Measurements from ENCODE around the gene NRG3. TPM values are rescaled to one million over a fixed set of nuclear protein-coding genes. Genes with fewer than 3 reads are reported as not detected.
"Not testable (repeated sequence)": the region's sequence is repeated elsewhere in the genome, so short reads cannot be mapped to it uniquely, and the experiment has no call there.

NRG3 gene
- total RNA-seq, 4 donors from 2014 or later = under 0.01 to 0.65 (median 0.17) TPM

DNA sequence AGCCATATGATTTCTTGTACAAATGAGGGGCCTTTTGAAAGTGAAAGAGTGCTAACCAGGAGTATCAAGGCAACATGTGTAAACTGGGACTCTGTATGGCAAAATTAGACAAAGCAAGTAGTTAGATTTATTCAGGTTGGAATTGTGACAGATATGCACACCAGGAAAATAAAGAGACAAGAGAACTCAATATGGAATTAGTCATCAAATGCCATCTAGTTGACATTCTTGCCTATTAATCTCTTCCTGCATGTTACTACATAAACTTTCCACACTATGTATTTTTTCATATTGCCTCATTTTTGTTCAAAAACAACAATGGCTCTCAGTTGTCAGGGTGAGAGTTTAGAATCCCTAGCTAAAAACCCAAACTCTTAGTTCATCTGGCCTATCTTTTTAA, 799.0 kb downstream of the NRG3 start:
- H3K4me1 ChIP-seq = no peaks in the 10 kb centered on the region
- intact Hi-C loops (cut with DNase I) = no loop called here
- H3K27ac ChIP-seq (replicated peaks in 1 of 4) = no peak overlapping the region

DNA sequence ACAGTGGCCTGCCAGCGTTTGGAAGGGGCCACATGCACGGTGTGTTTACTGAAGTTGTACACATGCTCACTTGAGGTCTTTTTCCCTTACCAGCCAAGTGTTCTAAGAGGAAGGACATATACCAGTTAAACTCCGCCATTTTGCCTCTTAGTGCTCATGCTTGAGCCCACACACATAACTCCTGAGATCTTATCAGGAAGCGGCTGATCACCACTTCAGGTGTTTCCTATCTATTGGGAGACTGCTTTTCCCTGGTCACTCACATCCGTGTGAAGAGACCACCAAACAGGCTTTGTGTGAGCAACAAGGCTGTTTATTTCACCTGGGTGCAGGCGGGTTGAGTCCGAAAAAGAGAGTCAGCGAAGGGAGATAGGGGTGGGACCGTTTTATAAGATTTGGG, 802.9 kb downstream of the NRG3 start:
- H3K4me3 ChIP-seq; DNase-seq (ENCODE audit: extremely low spot score); H3K4me1 ChIP-seq; H3K36me3 ChIP-seq; H3K27ac ChIP-seq (replicated peaks in 1 of 4); intact Hi-C loops (cut with DNase I); H3K27me3 ChIP-seq; H3K9me3 ChIP-seq: not testable (repeated sequence)
- 97% methylated on average over 9 of the region's 9 CpGs for WGBS

More for the DNA sequence above, 799.0 kb downstream of the NRG3 start:
- TF ChIP-seq, protein P1, sequence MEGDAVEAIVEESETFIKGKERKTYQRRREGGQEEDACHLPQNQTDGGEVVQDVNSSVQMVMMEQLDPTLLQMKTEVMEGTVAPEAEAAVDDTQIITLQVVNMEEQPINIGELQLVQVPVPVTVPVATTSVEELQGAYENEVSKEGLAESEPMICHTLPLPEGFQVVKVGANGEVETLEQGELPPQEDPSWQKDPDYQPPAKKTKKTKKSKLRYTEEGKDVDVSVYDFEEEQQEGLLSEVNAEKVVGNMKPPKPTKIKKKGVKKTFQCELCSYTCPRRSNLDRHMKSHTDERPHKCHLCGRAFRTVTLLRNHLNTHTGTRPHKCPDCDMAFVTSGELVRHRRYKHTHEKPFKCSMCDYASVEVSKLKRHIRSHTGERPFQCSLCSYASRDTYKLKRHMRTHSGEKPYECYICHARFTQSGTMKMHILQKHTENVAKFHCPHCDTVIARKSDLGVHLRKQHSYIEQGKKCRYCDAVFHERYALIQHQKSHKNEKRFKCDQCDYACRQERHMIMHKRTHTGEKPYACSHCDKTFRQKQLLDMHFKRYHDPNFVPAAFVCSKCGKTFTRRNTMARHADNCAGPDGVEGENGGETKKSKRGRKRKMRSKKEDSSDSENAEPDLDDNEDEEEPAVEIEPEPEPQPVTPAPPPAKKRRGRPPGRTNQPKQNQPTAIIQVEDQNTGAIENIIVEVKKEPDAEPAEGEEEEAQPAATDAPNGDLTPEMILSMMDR (IDR thresholded peaks at IDR 0.05) = no peak
- TF ChIP-seq POLR2AphosphoS5 (IDR thresholded peaks at IDR 0.05) = no peak
- no peak for TF ChIP-seq EP300 (IDR thresholded peaks at IDR 0.05)
- TF ChIP-seq POLR2A (IDR thresholded peaks at IDR 0.05; ENCODE audit: low read depth) = no peak
- no peak for DNase-seq (ENCODE audit: extremely low spot score)
- Histone ChIP-seq H3K27me3 (no peaks in the 10 kb centered on the region), H3K9me3 (no peaks in the 10 kb centered on the region), H3K4me3 (no peak overlapping the region), H3K36me3 (no peaks in the 10 kb centered on the region)

DNA sequence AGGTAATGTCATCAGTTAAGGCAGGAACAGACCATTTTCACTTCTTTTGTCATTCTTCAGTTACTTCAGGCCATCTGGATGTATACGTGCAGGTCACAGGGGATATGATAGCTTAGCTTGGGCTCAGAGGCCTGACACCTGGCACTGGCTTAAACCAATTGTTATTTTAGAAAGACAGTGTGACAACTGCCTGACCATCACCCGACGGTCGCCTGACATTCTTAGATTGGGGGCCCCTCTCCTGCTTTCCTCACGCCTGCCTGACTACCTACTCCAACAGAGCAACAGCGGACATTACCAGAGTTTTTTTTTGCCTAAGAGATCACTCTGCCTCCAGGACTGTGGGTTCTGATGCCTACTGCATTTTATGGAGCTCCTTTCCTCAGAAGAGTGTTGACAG, 803.5 kb downstream of the NRG3 start:
- H3K36me3 ChIP-seq; H3K27me3 ChIP-seq; H3K4me3 ChIP-seq; DNase-seq (ENCODE audit: extremely low spot score); intact Hi-C loops (cut with DNase I); H3K4me1 ChIP-seq; H3K27ac ChIP-seq (replicated peaks in 1 of 4); H3K9me3 ChIP-seq: not testable (repeated sequence)
- 81% methylated on average over 6 of the region's 6 CpGs for whole genome bisulfite sequencing

DNA sequence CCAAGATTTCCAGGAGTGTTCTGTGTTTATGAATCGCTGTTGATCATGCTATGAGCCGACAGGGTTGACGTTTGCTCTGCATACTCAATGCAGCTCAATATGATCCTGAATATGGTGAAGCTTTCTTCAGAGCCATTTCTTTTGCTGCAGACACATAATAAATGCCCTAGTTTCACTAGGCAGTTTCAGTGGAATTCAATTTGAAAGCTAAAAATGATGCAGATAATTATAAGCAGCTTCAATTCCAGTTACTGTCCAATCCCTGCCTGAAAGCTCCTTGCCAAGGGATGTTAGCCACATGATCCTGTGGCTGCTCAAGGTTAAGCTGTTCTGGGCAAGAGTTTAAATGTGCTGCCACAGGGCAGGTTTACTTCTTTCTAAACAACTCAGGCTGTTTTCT, 805.6 kb downstream of the NRG3 start:
- 59% methylated on average over 3 of the region's 3 CpGs for WGBS
- DNase-seq (ENCODE audit: extremely low spot score) = no peak
- Histone ChIP-seq H3K4me3 (no peak overlapping the region), H3K27me3 (no peaks in the 10 kb centered on the region), H3K9me3 (no peaks in the 10 kb centered on the region), H3K36me3 (no peaks in the 10 kb centered on the region), H3K4me1 (peaks cover 0 to 4% (median 0%) of the 10 kb centered on the region in 4 donors), H3K27ac (replicated peaks in 1 of 4) (no peak overlapping the region)
- intact Hi-C loops (cut with DNase I) = no loop called here
- TF ChIP-seq, protein P1 (IDR thresholded peaks at IDR 0.05) = no peak
- no peak for TF ChIP-seq POLR2AphosphoS5 (IDR thresholded peaks at IDR 0.05)

DNA sequence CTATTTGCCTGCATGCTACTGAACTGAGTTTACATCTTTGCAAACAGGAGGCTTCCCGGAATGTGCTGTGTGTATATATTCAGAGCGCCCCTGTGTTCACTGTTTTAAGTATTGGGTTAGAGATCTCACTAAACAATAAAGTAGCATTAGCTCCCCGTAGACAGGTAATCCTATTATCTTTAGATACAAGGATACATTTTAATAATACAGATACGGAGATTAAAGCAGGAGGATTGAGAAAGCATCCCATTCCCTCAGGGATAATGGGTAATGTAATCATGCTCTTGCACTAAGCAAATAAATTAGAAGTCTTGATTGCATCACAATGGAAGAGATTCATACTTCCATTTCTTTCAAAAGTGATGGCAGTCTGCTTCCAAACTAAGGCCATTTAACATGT, 809.0 kb downstream of the NRG3 start:
- TF ChIP-seq POLR2A (IDR thresholded peaks at IDR 0.05; ENCODE audit: low read depth) (no peak), POLR2AphosphoS5 (IDR thresholded peaks at IDR 0.05) (no peak), EP300 (IDR thresholded peaks at IDR 0.05) (no peak)
- TF ChIP-seq, protein P1 (IDR thresholded peaks at IDR 0.05) = no peak
- H3K4me1 ChIP-seq = peaks cover 0 to 4% (median 0%) of the 10 kb centered on the region in 4 donors
- no peaks in the 10 kb centered on the region for H3K27me3 ChIP-seq
- no peaks in the 10 kb centered on the region for H3K36me3 ChIP-seq
- WGBS = 82% methylated on average over 4 of the region's 4 CpGs
- intact Hi-C loops (cut with DNase I) = no loop called here
- H3K9me3 ChIP-seq = no peaks in the 10 kb centered on the region
- no peak overlapping the region for H3K4me3 ChIP-seq
- no peak overlapping the region for H3K27ac ChIP-seq (replicated peaks in 1 of 4)
- DNase-seq (ENCODE audit: extremely low spot score) = no peak

DNA sequence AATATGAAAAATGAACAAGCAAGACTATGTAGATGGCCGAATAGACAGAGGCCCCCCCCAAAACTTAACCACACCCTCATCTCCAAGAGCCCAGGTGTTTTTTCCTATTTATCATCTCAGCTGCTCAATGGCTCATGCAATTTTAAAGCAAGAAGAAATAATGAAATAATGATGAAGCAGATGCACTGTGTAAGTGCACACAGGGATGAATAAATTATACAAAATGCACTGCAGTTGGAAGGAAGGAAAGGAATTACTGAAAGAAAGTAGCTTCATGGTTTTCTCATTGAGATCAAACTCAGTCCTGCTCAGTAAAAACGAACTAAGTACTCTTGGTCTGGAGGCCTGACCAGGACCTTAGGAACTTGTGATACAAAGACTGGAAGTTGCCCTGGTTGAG, 810.1 kb downstream of the NRG3 start:
- 70% methylated on average over 2 of the region's 2 CpGs for WGBS
- TF ChIP-seq POLR2AphosphoS5 (IDR thresholded peaks at IDR 0.05) (no peak), POLR2A (IDR thresholded peaks at IDR 0.05; ENCODE audit: low read depth) (no peak), EP300 (IDR thresholded peaks at IDR 0.05) (no peak)
- TF ChIP-seq, protein P1 (IDR thresholded peaks at IDR 0.05) = no peak

More for the DNA sequence above, 810.1 kb downstream of the NRG3 start:
- intact Hi-C loops (cut with DNase I) = no loop called here
- no peaks in the 10 kb centered on the region for H3K27me3 ChIP-seq
- H3K4me1 ChIP-seq = peaks cover 0 to 4% (median 0%) of the 10 kb centered on the region in 4 donors
- H3K9me3 ChIP-seq = no peaks in the 10 kb centered on the region
- H3K36me3 ChIP-seq = no peaks in the 10 kb centered on the region
- no peak overlapping the region for H3K4me3 ChIP-seq
- no peak for DNase-seq (ENCODE audit: extremely low spot score)
- H3K27ac ChIP-seq (replicated peaks in 1 of 4) = no peak overlapping the region

All from esophagus muscularis mucosa (tissue), 4 donors.